Measurements from ENCODE around the gene CRTC3.

CRTC3 gene

GRCh38 chr15:90539789-90540188 is 10.1 kb downstream of the CRTC3 start:
- TF ChIP-seq POLR2A (IDR thresholded peaks at IDR 0.05; ENCODE audit: low read depth, low read length) = no peak
- DNase-seq (ENCODE audit: insufficient read length, low spot score) (no peak), FAIRE-seq (no peak)

GRCh38 chr15:90540768-90541167 is 11.0 kb downstream of the CRTC3 start:
- TF ChIP-seq POLR2A (IDR thresholded peaks at IDR 0.05; ENCODE audit: low read depth, low read length) = no peak
- no peak for DNase-seq (ENCODE audit: insufficient read length, low spot score)
- FAIRE-seq = no peak

GRCh38 chr15:90545095-90545494 is 15.4 kb downstream of the CRTC3 start:
- FAIRE-seq = no peak
- no peak for DNase-seq (ENCODE audit: insufficient read length, low spot score)
- no peak for TF ChIP-seq POLR2A (IDR thresholded peaks at IDR 0.05; ENCODE audit: low read depth, low read length)

- DNase-seq (ENCODE audit: insufficient read length, low spot score) (no peak), FAIRE-seq (no peak)
- TF ChIP-seq POLR2A (IDR thresholded peaks at IDR 0.05; ENCODE audit: low read depth, low read length) = no peak
These were observed 17.8 kb downstream of the CRTC3 start for GRCh38 chr15:90547540-90547939.

GRCh38 chr15:90550919-90551318 is 21.2 kb downstream of the CRTC3 start:
- no peak for DNase-seq (ENCODE audit: insufficient read length, low spot score)

GRCh38 chr15:90552162-90552928 is 22.6 kb downstream of the CRTC3 start:
- FAIRE-seq (no peak), DNase-seq (ENCODE audit: insufficient read length, low spot score) (no peak)
- TF ChIP-seq POLR2A (IDR thresholded peaks at IDR 0.05; ENCODE audit: low read depth, low read length) = no peak

More at GRCh38 chr15:90550919-90551318, 21.2 kb downstream of the CRTC3 start:
- no peak for TF ChIP-seq POLR2A (IDR thresholded peaks at IDR 0.05; ENCODE audit: low read depth, low read length)
- no peak for FAIRE-seq

- no peak for DNase-seq (ENCODE audit: insufficient read length, low spot score)
- TF ChIP-seq POLR2A (IDR thresholded peaks at IDR 0.05; ENCODE audit: low read depth, low read length) = no peak
- no peak for FAIRE-seq
These were observed 23.1 kb downstream of the CRTC3 start for GRCh38 chr15:90552929-90553211.

GRCh38 chr15:90553248-90553745 is 23.6 kb downstream of the CRTC3 start:
- TF ChIP-seq POLR2A (IDR thresholded peaks at IDR 0.05; ENCODE audit: low read depth, low read length) = no peak
- DNase-seq (ENCODE audit: insufficient read length, low spot score) (no peak), FAIRE-seq (no peak)

- DNase-seq (ENCODE audit: insufficient read length, low spot score) (no peak), FAIRE-seq (no peak)
- no peak for TF ChIP-seq POLR2A (IDR thresholded peaks at IDR 0.05; ENCODE audit: low read depth, low read length)
These were observed 27.7 kb downstream of the CRTC3 start for GRCh38 chr15:90557186-90558084.

- no peak for DNase-seq (ENCODE audit: insufficient read length, low spot score)
- no peak for TF ChIP-seq POLR2A (IDR thresholded peaks at IDR 0.05; ENCODE audit: low read depth, low read length)
- no peak for FAIRE-seq
These were observed 28.4 kb downstream of the CRTC3 start for GRCh38 chr15:90558171-90558573.

GRCh38 chr15:90559119-90559518 is 29.4 kb downstream of the CRTC3 start:
- TF ChIP-seq POLR2A (IDR thresholded peaks at IDR 0.05; ENCODE audit: low read depth, low read length) = no peak
- FAIRE-seq = no peak

GRCh38 chr15:90560229-90560776 is 30.6 kb downstream of the CRTC3 start:
- FAIRE-seq (no peak), DNase-seq (ENCODE audit: insufficient read length, low spot score) (no peak)
- no peak for TF ChIP-seq POLR2A (IDR thresholded peaks at IDR 0.05; ENCODE audit: low read depth, low read length)

More at GRCh38 chr15:90559119-90559518, 29.4 kb downstream of the CRTC3 start:
- no peak for DNase-seq (ENCODE audit: insufficient read length, low spot score)

- DNase-seq (ENCODE audit: insufficient read length, low spot score) (no peak), FAIRE-seq (no peak)
- no peak for TF ChIP-seq POLR2A (IDR thresholded peaks at IDR 0.05; ENCODE audit: low read depth, low read length)
These were observed 31.9 kb downstream of the CRTC3 start for GRCh38 chr15:90561344-90562244.
